HK-2 (cell line): ENCODE measurements around the gene SLC9A7.

Experiments used
- DNase-seq: peaks from one replicate; pipeline ENCODE4 v3.0.0-alpha.2; 2018; ENCODE audit not compliant: unreplicated experiment

SLC9A7 gene

DNA sequence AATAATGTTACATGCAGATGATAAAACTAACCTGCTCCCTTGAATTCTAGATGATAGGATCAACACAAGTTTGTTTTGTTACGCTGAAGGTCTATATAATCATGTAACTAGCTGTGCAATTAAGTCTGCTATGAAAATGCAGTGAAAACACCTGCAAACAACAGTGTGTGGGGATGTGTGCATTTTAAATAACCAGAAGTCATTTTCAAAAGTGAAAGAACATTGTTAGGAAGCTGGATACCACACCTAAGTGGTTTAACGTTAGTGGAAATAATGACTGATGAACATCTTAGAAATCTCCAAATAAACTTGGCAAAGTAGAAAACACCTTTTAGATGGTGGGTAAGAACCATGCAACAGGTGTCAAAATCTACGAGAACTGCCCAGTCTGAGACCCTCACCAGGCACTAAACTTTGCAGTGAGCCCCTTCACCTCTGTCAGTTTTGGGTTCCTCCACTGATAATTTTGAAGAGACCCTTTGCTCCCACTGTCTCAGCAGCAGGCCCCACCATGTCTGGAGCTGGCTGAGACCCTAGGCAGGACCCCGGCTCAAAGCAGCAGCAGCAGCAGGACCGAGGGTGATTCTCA lies 148.8 kb downstream of the SLC9A7 start:
- no peak for DNase-seq

GRCh38 chrX:46607916-46608315 lies 151.0 kb downstream of the SLC9A7 start:
- DNase-seq, result no peak

GRCh38 chrX:46602468-46603102 lies 156.3 kb downstream of the SLC9A7 start:
- DNase-seq, result no peak

- no peak for DNase-seq
Observed at GRCh38 chrX:46601283-46601682, 157.6 kb downstream of the SLC9A7 start.

- no peak for DNase-seq
Observed at GRCh38 chrX:46599051-46599560, 159.8 kb downstream of the SLC9A7 start.

- no peak for DNase-seq
Observed at GRCh38 chrX:46597771-46598170, 161.1 kb downstream of the SLC9A7 start.

- no peak for DNase-seq
Observed at GRCh38 chrX:46597208-46597607, 161.7 kb downstream of the SLC9A7 start.

DNA sequence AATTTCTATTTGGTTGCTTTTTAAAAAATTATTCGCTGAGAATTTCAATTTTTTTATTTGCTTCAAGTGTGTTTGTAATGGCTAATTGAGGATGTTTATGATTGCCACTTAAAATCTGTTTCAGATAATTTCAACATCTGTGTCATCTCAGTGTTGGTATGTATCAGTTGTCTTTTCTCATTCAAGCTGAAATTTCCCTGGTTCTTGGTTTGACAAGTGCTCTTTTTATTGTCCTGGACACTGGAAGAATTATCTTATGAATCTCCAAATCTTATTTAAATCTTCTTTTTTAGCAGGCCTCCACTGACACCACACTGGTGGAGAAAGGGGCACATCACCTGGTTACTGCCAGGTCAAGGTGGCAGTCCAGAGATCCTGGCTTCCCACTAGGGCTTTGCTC lies 163.8 kb downstream of the SLC9A7 start:
- no peak for DNase-seq

DNA sequence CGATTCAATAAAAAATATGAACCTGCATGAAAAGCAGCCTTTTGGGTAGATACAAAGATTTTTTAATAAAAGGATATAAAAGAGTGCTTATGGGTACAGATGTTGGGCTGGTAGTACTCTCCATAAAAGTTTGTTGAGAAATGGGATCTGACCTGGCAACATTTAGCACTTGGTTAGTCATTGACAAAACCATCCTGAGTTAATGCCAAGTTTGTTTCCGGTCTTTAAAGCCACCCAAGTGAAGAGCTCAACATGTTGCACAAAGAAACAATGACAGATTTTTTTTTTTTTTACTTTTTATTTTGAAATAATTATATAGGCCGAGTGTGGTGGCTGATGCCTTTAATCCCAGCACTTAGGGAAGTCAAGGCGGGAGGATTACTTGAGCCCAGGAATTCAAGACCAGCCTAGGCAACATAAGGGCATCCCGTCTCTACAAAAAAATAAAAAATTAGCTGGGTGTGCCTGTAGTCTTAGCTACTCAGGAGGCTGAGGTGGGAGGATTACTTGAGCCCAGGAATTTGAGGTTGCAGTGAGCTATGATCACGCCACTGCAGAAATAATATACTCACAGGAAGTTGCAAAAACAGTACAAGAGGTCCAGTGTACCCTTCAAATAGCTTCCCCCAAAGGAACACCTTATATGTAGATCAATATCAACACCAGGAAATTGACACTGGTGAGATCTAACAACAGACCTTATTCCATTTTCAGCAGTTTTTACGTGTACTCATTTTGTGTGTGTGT lies 168.8 kb downstream of the SLC9A7 start:
- DNase-seq, result no peak

DNA sequence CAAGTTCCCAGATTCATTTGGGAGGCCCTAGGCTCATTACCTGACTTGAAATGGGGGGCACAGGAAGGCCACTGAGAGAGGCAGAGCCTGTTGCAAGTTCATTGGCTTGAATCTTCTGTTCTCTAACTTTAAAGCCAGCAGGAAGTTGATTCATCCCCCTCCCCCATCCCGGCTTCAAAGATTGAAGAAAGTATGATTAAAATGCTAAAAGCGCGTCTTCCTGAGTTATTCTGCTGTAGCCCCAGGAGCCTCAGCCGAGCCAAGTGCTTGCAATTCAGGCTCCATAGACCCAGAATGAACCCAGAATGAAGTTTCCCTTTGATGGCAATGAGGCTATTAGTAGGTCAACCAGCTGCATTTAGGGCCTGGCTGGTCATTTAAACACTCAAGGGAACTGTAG lies 170.7 kb downstream of the SLC9A7 start:
- DNase-seq, result peak; percentile 26

GRCh38 chrX:46587753-46588171 lies 171.2 kb downstream of the SLC9A7 start:
- no peak for DNase-seq

- DNase-seq, result no peak
Observed at GRCh38 chrX:46587158-46587557, 171.8 kb downstream of the SLC9A7 start.

DNA sequence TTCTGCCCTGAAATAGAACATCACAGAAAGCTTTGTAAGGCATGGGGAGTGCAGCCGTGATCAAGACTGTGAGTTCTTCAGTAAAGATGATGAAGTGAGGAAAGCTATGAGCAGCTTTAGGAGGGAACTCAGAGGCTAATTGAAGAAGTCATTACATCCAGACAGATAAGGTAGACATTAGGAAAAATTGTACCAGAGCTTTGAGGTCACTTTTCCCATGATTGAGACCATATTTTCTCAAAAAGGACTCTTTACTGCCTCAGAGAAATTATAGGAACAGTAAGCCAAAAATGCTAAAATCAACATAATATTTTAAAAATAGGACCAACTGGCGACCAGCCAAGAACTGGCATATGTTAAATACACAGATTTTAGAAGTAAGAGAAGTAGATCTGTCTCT lies 174.2 kb downstream of the SLC9A7 start:
- no peak for DNase-seq

- DNase-seq, result no peak
Observed at GRCh38 chrX:46582966-46583365, 176.0 kb downstream of the SLC9A7 start.

DNA sequence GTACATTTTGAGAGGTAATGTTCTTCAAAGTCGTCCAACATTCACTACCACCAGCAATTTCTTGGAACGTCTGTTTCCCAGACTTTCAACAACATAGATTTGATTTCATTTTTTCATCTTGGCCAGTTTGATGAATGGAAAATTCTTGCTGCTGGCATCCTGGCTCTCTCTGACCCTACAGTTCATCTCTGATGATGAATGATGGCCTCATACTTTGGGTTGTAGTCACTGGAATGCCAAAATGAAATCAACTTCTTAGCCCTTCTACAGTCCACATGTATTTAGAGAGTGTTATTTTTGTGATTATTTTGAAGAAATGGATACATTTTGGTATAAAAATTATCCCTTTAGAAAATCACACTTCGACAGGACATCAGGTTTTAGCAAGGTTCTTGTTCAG lies 176.6 kb downstream of the SLC9A7 start:
- no peak for DNase-seq

DNA sequence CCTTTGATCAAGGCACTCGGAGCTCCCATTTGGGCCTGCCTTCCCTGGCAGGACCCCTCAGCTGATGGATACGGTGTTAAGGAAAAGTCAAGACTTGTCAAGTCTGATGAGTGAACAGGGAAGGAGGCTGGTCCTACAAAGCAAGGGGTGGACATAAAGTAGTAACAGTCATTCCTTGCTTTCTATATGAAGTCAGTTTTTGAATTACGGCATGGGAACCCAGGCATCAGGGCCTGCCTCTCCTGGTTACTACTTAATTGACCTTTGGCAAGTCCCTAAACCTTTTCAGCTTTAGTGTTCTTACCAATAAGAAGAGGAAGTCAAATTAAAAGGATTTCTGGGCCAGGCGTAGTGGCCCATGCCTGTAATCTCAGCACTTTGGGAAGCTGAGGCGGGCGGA lies 178.3 kb downstream of the SLC9A7 start:
- no peak for DNase-seq

- DNase-seq, result no peak
Observed at GRCh38 chrX:46579250-46579649, 179.7 kb downstream of the SLC9A7 start.

DNA sequence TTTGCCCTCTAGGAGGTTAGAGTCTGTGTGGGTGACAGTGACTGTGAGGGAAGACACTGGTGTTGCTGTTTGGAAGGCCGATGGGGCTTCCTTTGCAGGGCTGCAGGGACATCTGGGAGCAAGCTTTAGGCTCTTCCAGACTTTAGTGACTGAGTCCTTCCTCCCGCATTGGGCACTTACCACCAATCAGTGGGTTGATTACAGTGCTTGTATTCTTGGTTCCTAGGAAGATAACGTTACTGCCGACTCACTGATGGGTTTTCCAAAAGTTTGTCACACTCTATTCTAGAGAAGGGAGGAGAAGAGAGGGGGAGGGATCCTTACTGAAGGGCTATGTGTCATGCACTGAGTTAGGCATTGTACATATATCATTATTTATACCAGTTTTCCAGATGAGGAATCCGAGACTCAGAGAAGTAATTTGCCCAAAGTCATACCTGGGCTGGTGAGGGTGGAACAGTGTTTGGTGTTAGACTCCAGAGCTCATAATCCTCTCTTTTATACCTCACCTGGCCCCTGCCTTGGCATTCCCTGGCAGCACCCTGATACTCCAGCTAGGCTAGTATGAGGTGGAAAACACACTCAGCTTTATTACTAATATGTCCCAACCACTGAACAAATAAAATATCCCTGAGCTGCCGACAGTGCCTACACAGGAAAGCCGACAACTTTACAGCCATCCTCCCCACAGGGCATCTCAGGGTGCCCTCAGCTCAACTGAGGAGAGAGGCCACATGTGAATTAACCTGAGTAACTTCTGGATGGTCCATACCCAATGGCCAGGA lies 181.5 kb downstream of the SLC9A7 start:
- no peak for DNase-seq

- no peak for DNase-seq
Observed at GRCh38 chrX:46576458-46576857, 182.5 kb downstream of the SLC9A7 start.

GRCh38 chrX:46575991-46576392 lies 182.9 kb downstream of the SLC9A7 start:
- DNase-seq, result no peak

- no peak for DNase-seq
Observed at GRCh38 chrX:46575586-46575985, 183.3 kb downstream of the SLC9A7 start.

DNA sequence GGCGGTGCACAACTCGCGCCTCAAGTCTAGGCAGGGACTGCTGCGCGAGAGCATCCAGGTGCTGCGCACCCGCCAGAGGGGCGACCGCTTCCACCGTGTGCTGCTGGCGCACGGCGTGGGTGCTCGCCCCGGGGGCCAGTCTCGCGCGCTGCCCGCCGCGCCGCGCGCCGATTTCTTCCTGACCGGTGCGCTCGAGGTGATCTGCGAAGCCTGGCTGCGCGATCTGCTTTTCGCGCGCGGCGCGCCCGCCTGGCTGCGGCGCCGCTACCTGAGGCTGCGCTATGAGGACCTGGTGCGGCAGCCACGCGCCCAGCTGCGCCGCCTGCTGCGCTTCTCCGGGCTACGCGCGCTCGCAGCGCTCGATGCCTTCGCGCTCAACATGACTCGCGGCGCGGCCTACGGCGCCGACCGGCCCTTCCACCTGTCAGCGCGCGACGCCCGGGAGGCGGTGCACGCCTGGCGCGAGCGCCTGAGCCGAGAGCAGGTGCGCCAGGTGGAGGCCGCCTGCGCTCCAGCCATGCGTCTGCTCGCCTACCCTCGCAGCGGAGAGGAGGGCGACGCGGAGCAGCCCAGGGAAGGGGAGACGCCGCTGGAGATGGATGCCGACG lies 184.0 kb downstream of the SLC9A7 start:
- peak; percentile 33 for DNase-seq
